SU-DHL-6 (cell line): Measurements from ENCODE around the gene DMD.

Source experiments
- H2AFZ ChIP-seq: fragments of 200-600 bp; sonication (generic); 2 replicates; pipeline ENCODE4 v1.6.1; 2014; ENCODE audit warnings: low read depth, mild to moderate bottlenecking, moderate library complexity, mixed read lengths, antibody characterized with exemption, low read length; ENCODE audit not compliant: severe bottlenecking
- H3F3A ChIP-seq: fragments of 200-600 bp; shearing (Covaris generic); 2 replicates; pipeline ENCODE4 v1.6.0; 2016; ENCODE audit warnings: antibody characterized with exemption, mild to moderate bottlenecking; ENCODE audit not compliant: insufficient read depth
- H3K27ac ChIP-seq: fragments of 200-600 bp; sonication (generic); 2 replicates; pipeline ENCODE4 v1.5.1; 2016; ENCODE audit warnings: low read depth, mild to moderate bottlenecking, low read length, moderate library complexity, mixed read lengths
- H3K27me3 ChIP-seq: fragments of 200-600 bp; sonication (generic), shearing (Covaris generic); 2 replicates; pipeline ENCODE4 v1.6.0; 2014; ENCODE audit warnings: mild to moderate bottlenecking, low read length
- H3K36me3 ChIP-seq: fragments of 200-600 bp; sonication (generic); 2 replicates; pipeline ENCODE4 v1.6.1; 2014; ENCODE audit warnings: mild to moderate bottlenecking, low read length, mixed read lengths
- H3K4me2 ChIP-seq: fragments of 300-600, 200-600 bp; shearing (Covaris generic), sonication (generic); 2 replicates; pipeline ENCODE4 v1.6.0; 2014; ENCODE audit warnings: low read length, low read depth, mild to moderate bottlenecking; ENCODE audit not compliant: poor library complexity, severe bottlenecking
- H3K4me3 ChIP-seq: fragments of 200-600 bp; sonication (generic); 2 replicates; pipeline ENCODE4 v1.5.1; 2014; ENCODE audit warnings: antibody characterized with exemption, low read length, mild to moderate bottlenecking, mixed read lengths; ENCODE audit not compliant: insufficient read depth, poor library complexity, severe bottlenecking
- H3K79me2 ChIP-seq: fragments of 200-600 bp; sonication (generic); 2 replicates; pipeline ENCODE4 v1.6.1; 2014; ENCODE audit warnings: mild to moderate bottlenecking, low read length, moderate library complexity; ENCODE audit not compliant: insufficient read depth
- H3K9ac ChIP-seq: fragments of 200-600 bp; sonication (generic); 2 replicates; pipeline ENCODE4 v1.7.0; 2014; ENCODE audit warnings: mild to moderate bottlenecking, low read length
- H3K9me2 ChIP-seq: fragments of 200-600 bp; sonication (generic); replicated peaks from 2 replicates; pipeline ENCODE4 v1.6.1; 2014; ENCODE audit warnings: low read length; ENCODE audit not compliant: insufficient read depth
- H3K9me3 ChIP-seq: fragments of 200-600 bp; sonication (generic); 2 replicates; pipeline ENCODE4 v1.6.1; 2014; ENCODE audit warnings: low read length, mixed read lengths; ENCODE audit not compliant: insufficient read depth
- H4K20me1 ChIP-seq: fragments of 200-600 bp; sonication (generic); 2 replicates; pipeline ENCODE4 v1.6.1; 2014; ENCODE audit warnings: low read depth, mild to moderate bottlenecking, antibody characterized with exemption, low read length, moderate library complexity, mixed read lengths
- EZH2phosphoT487 ChIP-seq: fragments of 200-600 bp; sonication (generic), shearing (Covaris generic); conservative IDR thresholded peaks from 2 replicates; pipeline ENCODE4 v1.6.1; 2018; ENCODE audit warnings: mild to moderate bottlenecking, antibody characterized with exemption, low read length, moderate library complexity, mixed read lengths
- TF ChIP-seq, protein P1 (sequence below): fragments of 200-600 bp; sonication (generic); IDR thresholded peaks from one replicate; pipeline ENCODE4 v1.5.1; 2017; ENCODE audit warnings: antibody characterized with exemption, mild to moderate bottlenecking, low read length, moderate library complexity; ENCODE audit not compliant: insufficient read depth, poor library complexity, severe bottlenecking

DMD gene

DNA sequence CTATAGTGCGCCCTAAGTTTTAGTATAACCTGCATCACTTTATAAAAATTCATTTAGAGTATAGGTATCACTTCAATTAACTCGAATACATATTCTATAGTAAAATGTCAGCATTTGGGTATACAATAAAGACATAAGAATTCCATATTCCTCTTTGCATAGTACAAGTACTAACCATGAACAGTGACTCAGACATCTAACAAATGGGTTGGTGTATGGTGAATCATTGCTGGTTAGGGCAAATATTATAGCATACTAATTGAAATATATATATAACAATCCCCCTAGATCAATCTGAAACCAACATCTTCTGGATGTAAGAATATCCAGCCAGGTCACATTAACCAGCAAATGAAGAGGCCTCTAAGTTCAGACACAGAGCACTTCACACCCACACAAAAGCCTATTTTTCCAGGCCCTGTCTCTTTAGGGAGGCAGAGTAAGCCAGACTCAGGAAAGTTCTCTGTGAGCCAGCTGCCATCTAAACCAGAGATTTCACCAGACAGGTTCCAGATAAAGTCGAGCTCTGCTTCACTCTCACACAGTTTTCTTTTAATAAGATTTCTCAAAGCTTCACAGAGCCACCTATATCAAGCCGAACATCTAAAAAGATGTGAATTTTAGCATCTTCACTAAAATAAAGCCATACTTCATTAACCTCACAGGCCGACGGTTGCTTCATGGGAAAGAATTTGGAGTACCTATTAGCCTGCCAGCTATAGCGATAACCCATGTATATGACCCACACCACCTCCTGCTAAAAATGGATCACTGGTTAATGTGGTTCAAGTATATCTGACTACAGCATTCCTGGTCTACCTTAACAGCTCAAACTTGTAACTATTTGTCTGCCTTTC, 1939.5 kb downstream of the DMD start:
- no peaks in the 10 kb centered on the region for H3K27me3 ChIP-seq
- no peak overlapping the region for H3K4me3 ChIP-seq
- no peak for TF ChIP-seq EZH2phosphoT487
- TF ChIP-seq, protein P1, sequence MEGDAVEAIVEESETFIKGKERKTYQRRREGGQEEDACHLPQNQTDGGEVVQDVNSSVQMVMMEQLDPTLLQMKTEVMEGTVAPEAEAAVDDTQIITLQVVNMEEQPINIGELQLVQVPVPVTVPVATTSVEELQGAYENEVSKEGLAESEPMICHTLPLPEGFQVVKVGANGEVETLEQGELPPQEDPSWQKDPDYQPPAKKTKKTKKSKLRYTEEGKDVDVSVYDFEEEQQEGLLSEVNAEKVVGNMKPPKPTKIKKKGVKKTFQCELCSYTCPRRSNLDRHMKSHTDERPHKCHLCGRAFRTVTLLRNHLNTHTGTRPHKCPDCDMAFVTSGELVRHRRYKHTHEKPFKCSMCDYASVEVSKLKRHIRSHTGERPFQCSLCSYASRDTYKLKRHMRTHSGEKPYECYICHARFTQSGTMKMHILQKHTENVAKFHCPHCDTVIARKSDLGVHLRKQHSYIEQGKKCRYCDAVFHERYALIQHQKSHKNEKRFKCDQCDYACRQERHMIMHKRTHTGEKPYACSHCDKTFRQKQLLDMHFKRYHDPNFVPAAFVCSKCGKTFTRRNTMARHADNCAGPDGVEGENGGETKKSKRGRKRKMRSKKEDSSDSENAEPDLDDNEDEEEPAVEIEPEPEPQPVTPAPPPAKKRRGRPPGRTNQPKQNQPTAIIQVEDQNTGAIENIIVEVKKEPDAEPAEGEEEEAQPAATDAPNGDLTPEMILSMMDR: no peak
- H3K9ac ChIP-seq: no peak overlapping the region
- H3K9me2 ChIP-seq: no peaks in the 10 kb centered on the region
- H3K79me2 ChIP-seq: no peaks in the 10 kb centered on the region
- H3K27ac ChIP-seq: no peak overlapping the region
- no peaks in the 10 kb centered on the region for H3K36me3 ChIP-seq
- H4K20me1 ChIP-seq: no peaks in the 10 kb centered on the region
- H3K9me3 ChIP-seq: no peaks in the 10 kb centered on the region
- no peak overlapping the region for H2AFZ ChIP-seq
- H3K4me2 ChIP-seq: no peak overlapping the region
- H3F3A ChIP-seq: no peaks in the 10 kb centered on the region

- Histone ChIP-seq H3K27me3 (no peaks in the 10 kb centered on the region), H4K20me1 (no peaks in the 10 kb centered on the region), H3K9ac (no peak overlapping the region), H2AFZ (no peak overlapping the region), H3K9me2 (no peaks in the 10 kb centered on the region), H3K4me3 (no peak overlapping the region), H3K4me2 (no peak overlapping the region), H3K79me2 (peaks cover 17% of the 10 kb centered on the region), H3K27ac (no peak overlapping the region), H3K9me3 (no peaks in the 10 kb centered on the region), H3F3A (no peaks in the 10 kb centered on the region), H3K36me3 (no peaks in the 10 kb centered on the region)
- TF ChIP-seq, protein P1: no peak
- no peak for TF ChIP-seq EZH2phosphoT487
These were observed 1941.4 kb downstream of the DMD start for GRCh38 chrX:31269914-31270313.

DNA sequence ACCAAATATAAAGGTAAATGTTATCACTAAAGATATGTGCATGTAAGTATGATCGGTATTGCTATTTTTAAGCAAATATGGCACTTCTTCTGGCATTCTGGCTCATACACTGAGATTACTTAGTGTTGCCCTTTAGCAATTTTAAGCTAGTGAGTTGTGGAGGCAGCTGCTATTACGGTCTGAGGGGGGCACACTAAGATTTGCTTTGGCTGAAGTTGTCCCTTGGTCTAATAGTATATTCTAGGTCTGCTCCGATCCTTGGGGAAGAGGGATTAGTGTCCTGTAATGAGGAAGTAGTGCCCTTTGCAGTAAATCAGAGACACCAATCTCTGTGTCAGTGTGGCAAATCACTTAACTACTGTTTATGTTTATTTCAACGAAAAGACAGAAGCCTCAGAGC, 1943.0 kb downstream of the DMD start:
- Histone ChIP-seq H3K4me2 (no peak overlapping the region), H3K27ac (no peak overlapping the region), H3K9me2 (no peaks in the 10 kb centered on the region), H2AFZ (no peak overlapping the region), H3K9me3 (no peaks in the 10 kb centered on the region), H3K9ac (no peak overlapping the region), H3K36me3 (no peaks in the 10 kb centered on the region), H4K20me1 (no peaks in the 10 kb centered on the region), H3K27me3 (no peaks in the 10 kb centered on the region), H3F3A (no peaks in the 10 kb centered on the region), H3K4me3 (no peak overlapping the region), H3K79me2 (peaks cover 33% of the 10 kb centered on the region)
- TF ChIP-seq EZH2phosphoT487: no peak
- TF ChIP-seq, protein P1: no peak
